ENCODE data around the gene HDAC4.

GRCh38 chr2:239085201-239085992, 315.4 kb downstream of the HDAC4 start:
- no peak for TF ChIP-seq RCOR1 (IDR thresholded peaks at IDR 0.05; ENCODE audit: low read depth, low read length)
- no peak for TF ChIP-seq CTCF (IDR thresholded peaks at IDR 0.05)

All from A549 (cell line).